Progenitor cell of endocrine pancreas (in vitro differentiated cells): ENCODE results near the gene FYN. TPM values are rescaled to one million over a fixed set of nuclear protein-coding genes. Genes with fewer than 3 reads are reported as not detected.

Source experiments
- DNase-seq: peaks from one replicate; pipeline ENCODE4 v3.0.0; 2021; ENCODE audit warnings: low spot score; ENCODE audit not compliant: unreplicated experiment
- H3K27ac Mint-ChIP-seq: 2 replicates; pipeline ENCODE4 v1.8.0; 2021; ENCODE audit warnings: mild to moderate bottlenecking, moderate library complexity, mixed read lengths
- H3K27me3 Mint-ChIP-seq: 2 replicates; pipeline ENCODE4 v1.8.0; 2021; ENCODE audit warnings: mixed read lengths
- H3K36me3 Mint-ChIP-seq: 2 replicates; pipeline ENCODE4 v1.8.0; 2022; ENCODE audit warnings: mixed read lengths; ENCODE audit not compliant: insufficient read depth
- H3K4me1 Mint-ChIP-seq: 2 replicates; pipeline ENCODE4 v1.8.0; 2021; ENCODE audit warnings: low read depth, mixed read lengths
- H3K4me3 Mint-ChIP-seq: 2 replicates; pipeline ENCODE4 v1.8.0; 2021; ENCODE audit warnings: low read depth, mild to moderate bottlenecking, moderate library complexity, mixed read lengths
- H3K9me3 Mint-ChIP-seq: 2 replicates; pipeline ENCODE4 v1.8.0; 2021; ENCODE audit warnings: low read depth, mixed read lengths
- total RNA-seq: library from RNA; stranded (reverse); gene quantifications from 2 replicates; pipeline ENCODE4 v1.2.1, GENCODE V29; 2021
- TF ChIP-seq, protein P1 (sequence below): fragments of 200-600 bp; sonication (generic); IDR thresholded peaks from one replicate; pipeline ENCODE4 v1.5.0; 2021; ENCODE audit warnings: antibody characterized with exemption, mild to moderate bottlenecking; ENCODE audit not compliant: unreplicated experiment

FYN gene
- total RNA-seq, 1 donor from 2014 or later, result 169 TPM

DNA sequence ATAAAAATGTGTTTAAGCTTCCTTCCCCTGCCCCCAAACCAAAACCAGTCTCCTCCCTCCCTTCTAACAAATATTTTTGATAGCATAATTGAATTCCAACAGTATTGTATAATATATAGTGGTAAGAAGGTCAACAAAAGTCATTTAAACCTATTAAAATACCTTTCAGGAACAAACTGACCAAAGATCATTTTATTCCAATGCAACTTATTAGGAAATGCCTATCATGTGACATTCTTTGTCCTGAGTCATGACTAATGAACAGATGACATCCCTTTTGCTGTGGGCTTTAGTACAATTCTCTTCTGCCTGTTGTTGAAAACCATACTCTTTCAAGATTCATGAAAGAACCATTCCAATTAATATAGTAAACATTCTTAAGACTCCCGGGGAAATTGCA, 216.1 kb downstream of the FYN start:
- H3K27me3 Mint-ChIP-seq, result no peaks in the 10 kb centered on the region
- TF ChIP-seq, protein P1, sequence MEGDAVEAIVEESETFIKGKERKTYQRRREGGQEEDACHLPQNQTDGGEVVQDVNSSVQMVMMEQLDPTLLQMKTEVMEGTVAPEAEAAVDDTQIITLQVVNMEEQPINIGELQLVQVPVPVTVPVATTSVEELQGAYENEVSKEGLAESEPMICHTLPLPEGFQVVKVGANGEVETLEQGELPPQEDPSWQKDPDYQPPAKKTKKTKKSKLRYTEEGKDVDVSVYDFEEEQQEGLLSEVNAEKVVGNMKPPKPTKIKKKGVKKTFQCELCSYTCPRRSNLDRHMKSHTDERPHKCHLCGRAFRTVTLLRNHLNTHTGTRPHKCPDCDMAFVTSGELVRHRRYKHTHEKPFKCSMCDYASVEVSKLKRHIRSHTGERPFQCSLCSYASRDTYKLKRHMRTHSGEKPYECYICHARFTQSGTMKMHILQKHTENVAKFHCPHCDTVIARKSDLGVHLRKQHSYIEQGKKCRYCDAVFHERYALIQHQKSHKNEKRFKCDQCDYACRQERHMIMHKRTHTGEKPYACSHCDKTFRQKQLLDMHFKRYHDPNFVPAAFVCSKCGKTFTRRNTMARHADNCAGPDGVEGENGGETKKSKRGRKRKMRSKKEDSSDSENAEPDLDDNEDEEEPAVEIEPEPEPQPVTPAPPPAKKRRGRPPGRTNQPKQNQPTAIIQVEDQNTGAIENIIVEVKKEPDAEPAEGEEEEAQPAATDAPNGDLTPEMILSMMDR, result no peak
- peaks cover 6% of the 10 kb centered on the region for H3K36me3 Mint-ChIP-seq
- no peak overlapping the region for H3K27ac Mint-ChIP-seq
- H3K4me3 Mint-ChIP-seq, result no peak overlapping the region
- peaks cover 17% of the 10 kb centered on the region for H3K4me1 Mint-ChIP-seq
- H3K9me3 Mint-ChIP-seq, result no peaks in the 10 kb centered on the region
- no peak for DNase-seq

DNA sequence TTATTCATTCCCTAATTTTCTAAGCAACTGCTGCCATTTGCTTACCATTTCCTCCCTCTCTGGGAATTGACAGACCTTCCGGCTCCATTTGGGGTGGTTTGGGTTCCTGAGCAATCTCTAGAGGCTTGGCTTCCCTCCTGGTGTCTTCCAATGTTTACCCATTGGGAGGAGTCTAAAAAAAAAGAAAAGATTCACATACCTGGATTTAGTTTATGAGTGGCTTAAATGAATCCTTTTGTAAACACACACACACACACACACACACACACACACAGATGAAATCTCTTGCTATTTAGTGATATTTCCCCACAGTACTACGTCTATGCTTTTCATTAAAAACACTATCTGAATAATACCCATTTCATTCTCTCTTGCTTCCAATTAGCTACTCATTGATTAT, 219.3 kb downstream of the FYN start:
- Mint-ChIP-seq H3K27me3 (no peaks in the 10 kb centered on the region), H3K36me3 (peaks cover 1% of the 10 kb centered on the region), H3K27ac (no peak overlapping the region)

DNA sequence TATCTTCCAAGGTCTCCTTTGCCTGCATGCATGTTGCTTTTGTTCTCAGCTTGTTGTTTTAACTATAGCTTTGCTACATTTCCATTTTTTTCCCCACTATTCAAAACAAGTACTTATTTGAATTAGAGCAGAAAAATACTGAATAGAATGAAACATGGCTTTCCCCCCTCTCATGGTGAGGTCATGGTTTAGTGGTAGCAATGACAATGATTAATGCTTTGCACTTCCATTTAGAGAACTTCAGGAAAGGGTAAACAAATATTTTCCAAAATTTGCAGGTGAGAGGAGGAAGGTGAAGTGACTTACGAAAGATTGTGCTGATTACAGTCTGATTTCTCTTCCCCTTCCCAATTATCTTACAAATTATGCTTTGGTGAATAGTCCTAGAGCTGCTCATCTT, 219.8 kb downstream of the FYN start:
- TF ChIP-seq, protein P1, result no peak
- peaks cover 1% of the 10 kb centered on the region for H3K36me3 Mint-ChIP-seq
- H3K4me1 Mint-ChIP-seq, result peaks cover 20% of the 10 kb centered on the region
- DNase-seq, result no peak
- H3K9me3 Mint-ChIP-seq, result no peaks in the 10 kb centered on the region
- no peak overlapping the region for H3K27ac Mint-ChIP-seq
- H3K27me3 Mint-ChIP-seq, result no peaks in the 10 kb centered on the region
- H3K4me3 Mint-ChIP-seq, result no peak overlapping the region

More for the DNA sequence above, 219.3 kb downstream of the FYN start:
- no peaks in the 10 kb centered on the region for H3K9me3 Mint-ChIP-seq
- no peak for DNase-seq
- no peak overlapping the region for H3K4me3 Mint-ChIP-seq
- TF ChIP-seq, protein P1, result no peak
- peaks cover 20% of the 10 kb centered on the region for H3K4me1 Mint-ChIP-seq

DNA sequence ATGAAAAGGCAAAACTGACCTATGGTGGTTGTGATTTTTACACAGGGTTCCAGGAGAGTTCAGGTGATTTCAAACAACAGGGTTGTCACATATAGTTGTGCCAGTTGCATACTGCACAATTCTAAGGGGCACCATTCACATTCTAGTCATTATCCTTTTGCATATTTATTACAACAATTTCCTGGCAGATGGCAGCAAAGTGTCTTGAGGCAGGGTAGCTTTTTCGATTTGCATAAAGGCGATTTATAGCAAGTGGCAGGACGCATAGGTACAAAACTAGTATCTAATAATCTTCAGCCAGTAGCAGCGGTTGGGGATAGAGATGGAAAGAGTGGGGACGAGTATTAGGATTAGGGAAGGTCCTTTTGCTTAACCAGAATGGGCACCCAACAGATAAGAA, 221.1 kb downstream of the FYN start:
- Mint-ChIP-seq H3K4me1 (peaks cover 20% of the 10 kb centered on the region), H3K27me3 (no peaks in the 10 kb centered on the region), H3K27ac (no peak overlapping the region), H3K4me3 (no peak overlapping the region), H3K36me3 (peaks cover 1% of the 10 kb centered on the region), H3K9me3 (no peaks in the 10 kb centered on the region)
- TF ChIP-seq, protein P1, result no peak
- DNase-seq, result no peak

DNA sequence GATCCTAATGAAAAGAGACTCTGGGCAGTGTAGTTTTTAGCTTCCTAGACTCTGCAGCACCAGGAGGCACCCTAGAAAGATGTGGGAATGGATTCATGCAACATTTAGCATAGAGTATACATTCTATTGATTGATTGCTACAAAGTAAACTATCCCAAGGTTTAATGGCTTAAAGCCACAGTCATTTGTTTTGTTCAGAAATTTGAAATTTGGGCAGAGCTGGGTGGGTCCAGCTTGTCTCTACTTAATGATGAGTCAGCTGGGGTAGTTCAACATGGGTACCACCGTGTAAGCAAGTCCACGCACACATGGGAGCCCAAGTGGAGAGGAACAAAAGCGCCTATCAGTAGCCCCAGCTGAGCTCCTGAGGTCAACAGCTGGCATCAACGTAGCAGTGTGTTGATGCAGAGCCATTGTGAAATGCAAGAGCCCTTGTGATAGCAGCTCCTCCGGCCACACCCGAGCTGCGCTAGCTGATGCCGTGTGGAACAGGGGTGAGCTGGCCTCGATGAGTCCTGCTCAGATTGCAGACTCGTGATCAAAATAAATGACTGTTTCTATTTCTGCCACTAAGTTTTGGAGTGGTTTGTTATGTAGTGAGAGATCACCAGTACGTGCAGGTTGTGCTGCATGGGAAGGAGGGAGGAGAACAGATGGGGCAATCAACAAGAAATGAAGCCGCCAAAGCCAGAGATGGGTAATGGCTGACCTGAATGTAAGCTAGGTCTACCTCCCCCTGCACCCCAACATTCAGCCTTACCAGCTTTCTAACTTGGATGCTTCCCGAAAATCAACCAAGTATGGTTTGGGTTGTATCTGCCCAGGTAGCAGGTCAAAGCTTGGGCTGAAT, 221.8 kb downstream of the FYN start:
- no peaks in the 10 kb centered on the region for H3K27me3 Mint-ChIP-seq
- H3K27ac Mint-ChIP-seq, result no peak overlapping the region
- no peaks in the 10 kb centered on the region for H3K9me3 Mint-ChIP-seq
- H3K36me3 Mint-ChIP-seq, result peaks cover 1% of the 10 kb centered on the region
- no peak overlapping the region for H3K4me3 Mint-ChIP-seq
- TF ChIP-seq, protein P1, result no peak
- DNase-seq, result no peak
- H3K4me1 Mint-ChIP-seq, result peaks cover 20% of the 10 kb centered on the region
